ENCODE measurements around the gene ZDHHC11B. TPM values are rescaled to one million over a fixed set of nuclear protein-coding genes. Genes with fewer than 3 reads are reported as not detected.
"Not testable (repeated sequence)": the region's sequence is repeated elsewhere in the genome, so short reads cannot be mapped to it uniquely, and the experiment has no call there.

ZDHHC11B gene
- total RNA-seq, 5 donors from 2014 or later (not counting 1 experiment from before 2014, with no cell fraction given) = 2.1 to 20.6 (median 3.6) TPM

DNA sequence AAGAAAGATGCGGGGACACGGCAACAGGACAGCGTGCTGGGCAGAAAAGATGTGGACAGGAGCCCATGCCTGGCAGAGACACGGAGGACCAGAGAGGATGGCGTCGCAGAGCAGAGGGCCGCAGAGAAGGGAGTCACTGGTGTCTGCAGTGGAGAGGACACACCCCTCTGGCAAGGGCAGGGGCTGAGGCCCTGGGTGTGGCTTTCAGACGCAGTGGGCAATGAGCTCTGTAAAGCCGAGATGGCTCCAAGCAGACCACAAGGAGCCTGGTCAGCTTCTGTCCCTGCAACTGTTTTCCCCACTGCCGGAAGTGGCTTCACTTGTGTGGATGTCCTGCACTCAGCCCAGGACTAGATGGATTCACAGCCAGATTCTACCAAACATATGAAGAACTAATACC, 4.2 kb upstream of the ZDHHC11B start:
- DNase-seq; POLR2A ChIA-PET; H3K27ac Mint-ChIP-seq; H3K9me3 ChIP-seq; CTCF ChIA-PET; H3K4me1 ChIP-seq (ENCODE audit: control insufficient read depth in 1 of 2, extremely low read depth in 1 of 2, insufficient read depth in 2 of 2, low read length in 2 of 2); H3K36me3 ChIP-seq (ENCODE audit: control insufficient read depth in 2 of 2, extremely low read depth in 1 of 2, insufficient read depth in 1 of 2, low read length in 1 of 2); H3K4me3 Mint-ChIP-seq; H3K27ac ChIP-seq (ENCODE audit: low read length); H3K4me1 Mint-ChIP-seq; H3K36me3 Mint-ChIP-seq; H3K4me3 ChIP-seq (ENCODE audit: control insufficient read depth in 1 of 2, extremely low read depth in 1 of 2, low read length in 1 of 2); ATAC-seq (replicated peaks in 1 of 4): not testable (repeated sequence)
- Mint-ChIP-seq H3K27me3 (peaks cover 9 to 13% of the 10 kb centered on the region in 2 donors), H3K9me3 (peaks cover 15 to 31% (median 24%) of the 10 kb centered on the region in 3 donors)
- peaks cover 2 to 17% of the 10 kb centered on the region in 2 experiments for H3K27me3 ChIP-seq (replicated peaks in 1 of 2; ENCODE audit: control insufficient read depth in 2 of 2, extremely low read depth in 1 of 2, insufficient read depth in 2 of 2, low read length in 1 of 2)
- 95% methylated on average over 7 of the region's 10 CpGs for WGBS (ENCODE audit: insufficient coverage)

DNA sequence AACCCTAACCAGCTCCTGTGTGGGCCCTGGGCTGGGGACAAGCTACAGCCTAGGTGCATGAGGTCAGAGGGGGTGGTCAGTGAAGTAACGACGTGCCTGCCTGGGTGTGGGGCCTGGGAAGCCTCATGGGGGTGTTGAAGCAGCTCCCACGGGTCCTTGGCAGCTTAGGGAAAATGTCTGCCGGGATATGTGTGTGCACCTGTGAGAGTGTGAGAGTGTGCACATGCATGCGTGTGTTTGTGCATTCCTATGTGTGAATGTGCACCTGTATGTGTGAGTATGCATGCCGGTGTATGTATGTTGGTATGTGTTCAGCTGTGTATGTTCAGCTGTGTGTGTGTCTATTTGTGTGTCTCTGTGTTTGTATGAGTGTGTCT, 3.3 kb upstream of the ZDHHC11B start:
- H3K36me3 ChIP-seq (ENCODE audit: control insufficient read depth in 2 of 2, extremely low read depth in 1 of 2, insufficient read depth in 1 of 2, low read length in 1 of 2); H3K4me3 ChIP-seq (ENCODE audit: control insufficient read depth in 1 of 2, extremely low read depth in 1 of 2, low read length in 1 of 2); H3K9me3 ChIP-seq; CTCF ChIA-PET; H3K4me3 Mint-ChIP-seq; H3K36me3 Mint-ChIP-seq; H3K4me1 Mint-ChIP-seq; POLR2A ChIA-PET; ATAC-seq (replicated peaks in 1 of 4); DNase-seq; H3K27ac ChIP-seq (ENCODE audit: low read length); H3K27ac Mint-ChIP-seq: not testable (repeated sequence)
- peaks cover 9 to 13% of the 10 kb centered on the region in 2 donors for H3K27me3 Mint-ChIP-seq
- peaks cover 15 to 24% (median 18%) of the 10 kb centered on the region in 3 donors for H3K9me3 Mint-ChIP-seq
- WGBS (ENCODE audit: insufficient coverage) = 100% methylated on average over 1 of the region's 6 CpGs
- Histone ChIP-seq H3K4me1 (ENCODE audit: control insufficient read depth in 1 of 2, extremely low read depth in 1 of 2, insufficient read depth in 2 of 2, low read length in 2 of 2) (peaks cover 2 to 18% of the 10 kb centered on the region in 2 experiments), H3K27me3 (replicated peaks in 1 of 2; ENCODE audit: control insufficient read depth in 2 of 2, extremely low read depth in 1 of 2, insufficient read depth in 2 of 2, low read length in 1 of 2) (peaks cover 2 to 18% of the 10 kb centered on the region in 2 experiments)

DNA sequence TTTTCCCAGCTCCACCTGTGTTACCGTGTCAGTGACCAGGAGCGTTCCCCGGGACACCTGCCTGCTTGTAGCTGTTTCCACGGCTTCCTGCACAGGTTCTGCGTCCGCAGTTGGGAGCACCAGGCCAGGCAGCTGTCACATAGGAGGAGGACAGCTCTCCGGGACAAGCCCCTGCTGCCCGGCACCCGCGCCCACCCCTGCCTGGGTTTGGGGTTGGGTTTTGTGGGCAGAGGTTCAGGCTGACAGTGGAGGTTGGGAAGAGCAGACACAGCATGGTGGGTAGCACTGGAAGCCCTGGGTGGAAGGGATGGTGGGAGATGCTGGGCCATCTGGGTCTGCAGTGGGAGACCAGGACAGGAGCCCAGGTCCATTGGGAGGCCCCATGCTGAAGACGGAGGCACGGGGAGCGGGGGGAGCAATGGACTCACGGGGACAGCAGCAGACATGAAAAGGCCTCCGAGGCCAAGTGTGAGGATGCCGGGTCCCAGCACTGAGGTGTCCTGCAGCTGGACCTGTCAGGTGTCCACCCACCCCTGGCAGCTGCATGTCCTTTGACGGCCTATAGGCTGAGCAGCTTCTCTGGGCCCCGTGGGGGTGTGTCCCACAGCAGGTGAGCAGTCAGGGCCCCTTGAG, 2.8 kb upstream of the ZDHHC11B start:
- POLR2A ChIA-PET; CTCF ChIA-PET; H3K27ac Mint-ChIP-seq; H3K9me3 ChIP-seq; H3K36me3 ChIP-seq (ENCODE audit: control insufficient read depth in 2 of 2, extremely low read depth in 1 of 2, insufficient read depth in 1 of 2, low read length in 1 of 2); DNase-seq; ATAC-seq (replicated peaks in 1 of 4); H3K4me3 Mint-ChIP-seq; H3K4me3 ChIP-seq (ENCODE audit: control insufficient read depth in 1 of 2, extremely low read depth in 1 of 2, low read length in 1 of 2); H3K27ac ChIP-seq (ENCODE audit: low read length); H3K36me3 Mint-ChIP-seq; H3K4me1 Mint-ChIP-seq: not testable (repeated sequence)
- peaks cover 9 to 13% of the 10 kb centered on the region in 2 donors for H3K27me3 Mint-ChIP-seq
- Histone ChIP-seq H3K27me3 (replicated peaks in 1 of 2; ENCODE audit: control insufficient read depth in 2 of 2, extremely low read depth in 1 of 2, insufficient read depth in 2 of 2, low read length in 1 of 2) (peaks cover 2 to 18% of the 10 kb centered on the region in 2 experiments), H3K4me1 (ENCODE audit: control insufficient read depth in 1 of 2, extremely low read depth in 1 of 2, insufficient read depth in 2 of 2, low read length in 2 of 2) (peaks cover 2 to 18% of the 10 kb centered on the region in 2 experiments)
- peaks cover 15 to 24% (median 15%) of the 10 kb centered on the region in 3 donors for H3K9me3 Mint-ChIP-seq
- 93% methylated on average over 6 of the region's 18 CpGs for WGBS (ENCODE audit: insufficient coverage)

DNA sequence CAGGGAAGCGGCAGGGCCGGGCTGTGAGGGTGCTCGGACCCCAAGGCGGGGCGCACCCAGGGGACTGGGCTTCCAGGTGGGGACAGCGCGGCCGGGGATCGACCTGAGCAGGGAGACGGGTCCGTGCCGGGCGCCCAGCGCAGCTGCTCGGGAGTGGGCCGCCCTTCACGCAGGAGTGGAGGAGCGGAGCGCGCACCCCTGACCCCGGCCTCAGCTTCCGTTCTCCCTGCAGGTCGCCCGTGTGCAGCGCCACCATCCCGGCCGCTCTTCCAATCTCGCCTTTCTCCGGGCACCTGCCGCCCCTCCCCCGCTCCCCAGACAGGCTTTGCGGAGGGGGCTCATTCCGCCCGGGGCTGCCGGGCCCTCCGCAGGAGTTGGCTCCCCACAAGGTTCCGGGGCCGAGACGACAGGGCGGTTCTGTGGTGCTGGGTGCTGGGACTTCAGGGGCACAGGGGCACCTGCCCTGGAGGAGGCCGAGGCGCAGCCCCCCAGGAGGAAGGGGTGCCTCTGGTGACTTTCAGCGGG, 714 bp upstream of the ZDHHC11B start:
- H3K27ac ChIP-seq (ENCODE audit: low read length); H3K27ac Mint-ChIP-seq; H3K4me1 Mint-ChIP-seq; H3K36me3 Mint-ChIP-seq; H3K36me3 ChIP-seq (ENCODE audit: control insufficient read depth in 2 of 2, extremely low read depth in 1 of 2, insufficient read depth in 1 of 2, low read length in 1 of 2); H3K9me3 ChIP-seq; POLR2A ChIA-PET; H3K9me3 Mint-ChIP-seq; CTCF ChIA-PET: not testable (repeated sequence)
- Mint-ChIP-seq H3K27me3 (peaks cover 8 to 13% of the 10 kb centered on the region in 2 donors), H3K4me3 (peak overlapping the region; percentile 70 to 78 (median 74))
- ATAC-seq (replicated peaks in 1 of 4) (peak; percentile 30 to 53 (median 46)), DNase-seq (peak in 2 of 35 experiments; percentile 17 to 33)
- 1% methylated on average over 18 of the region's 43 CpGs for WGBS (ENCODE audit: insufficient coverage)
- peaks cover 2 to 18% of the 10 kb centered on the region in 2 experiments for H3K27me3 ChIP-seq (replicated peaks in 1 of 2; ENCODE audit: control insufficient read depth in 2 of 2, extremely low read depth in 1 of 2, insufficient read depth in 2 of 2, low read length in 1 of 2)
- H3K4me3 ChIP-seq (ENCODE audit: control insufficient read depth in 1 of 2, extremely low read depth in 1 of 2, low read length in 1 of 2) = peak overlapping the region; percentile 32
- H3K4me1 ChIP-seq (ENCODE audit: control insufficient read depth in 1 of 2, extremely low read depth in 1 of 2, insufficient read depth in 2 of 2, low read length in 2 of 2) = peaks cover 2 to 18% of the 10 kb centered on the region in 2 experiments

DNA sequence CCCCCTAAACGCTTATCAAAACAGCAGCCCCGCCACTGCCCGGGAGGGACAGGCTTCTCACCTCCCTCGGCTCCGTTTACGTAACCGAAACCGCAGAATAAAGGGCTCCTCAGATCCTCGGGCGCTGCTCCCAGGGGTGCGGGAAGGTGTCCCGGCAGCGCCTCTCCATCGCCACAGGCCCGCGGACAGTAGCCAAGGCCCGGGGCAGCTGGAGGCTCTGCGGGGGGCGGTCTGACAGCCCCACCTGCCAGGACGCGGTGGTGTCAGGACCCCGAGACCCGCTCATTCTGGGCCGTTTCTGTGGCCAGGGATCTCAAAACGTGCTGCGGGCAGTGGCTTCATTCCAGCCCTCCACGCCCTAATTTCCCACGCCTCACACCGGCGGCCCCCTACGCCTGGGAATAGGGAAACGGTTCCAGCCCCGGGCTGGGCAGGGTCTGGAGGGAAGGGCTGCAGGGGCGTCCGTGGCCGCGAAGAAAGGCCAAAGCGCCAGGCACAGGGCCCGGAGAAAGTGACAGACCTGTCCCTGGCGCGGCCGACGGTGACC, 575 bp downstream of the ZDHHC11B start:
- CTCF ChIA-PET; H3K4me1 Mint-ChIP-seq; POLR2A ChIA-PET; H3K9me3 ChIP-seq; H3K27ac Mint-ChIP-seq; H3K9me3 Mint-ChIP-seq; H3K36me3 Mint-ChIP-seq; H3K36me3 ChIP-seq (ENCODE audit: control insufficient read depth in 2 of 2, extremely low read depth in 1 of 2, insufficient read depth in 1 of 2, low read length in 1 of 2); H3K27ac ChIP-seq (ENCODE audit: low read length): not testable (repeated sequence)
- peak in 12 of 35 experiments; percentile 11 to 55 (median 29) for DNase-seq
- peak overlapping the region; percentile 54 to 59 for H3K4me3 ChIP-seq (ENCODE audit: control insufficient read depth in 1 of 2, extremely low read depth in 1 of 2, low read length in 1 of 2)
- H3K4me3 Mint-ChIP-seq = peak overlapping the region; percentile 60 to 78 (median 71)
- WGBS (ENCODE audit: insufficient coverage) = under 1% methylated on average over 22 of the region's 43 CpGs
- H3K27me3 Mint-ChIP-seq = peaks cover 4 to 12% of the 10 kb centered on the region in 2 donors
- ATAC-seq (replicated peaks in 1 of 4) = peak; percentile 3 to 47 (median 21)
- peaks cover 2 to 18% of the 10 kb centered on the region in 2 experiments for H3K27me3 ChIP-seq (replicated peaks in 1 of 2; ENCODE audit: control insufficient read depth in 2 of 2, extremely low read depth in 1 of 2, insufficient read depth in 2 of 2, low read length in 1 of 2)
- peaks cover 2 to 18% of the 10 kb centered on the region in 2 experiments for H3K4me1 ChIP-seq (ENCODE audit: control insufficient read depth in 1 of 2, extremely low read depth in 1 of 2, insufficient read depth in 2 of 2, low read length in 2 of 2)

DNA sequence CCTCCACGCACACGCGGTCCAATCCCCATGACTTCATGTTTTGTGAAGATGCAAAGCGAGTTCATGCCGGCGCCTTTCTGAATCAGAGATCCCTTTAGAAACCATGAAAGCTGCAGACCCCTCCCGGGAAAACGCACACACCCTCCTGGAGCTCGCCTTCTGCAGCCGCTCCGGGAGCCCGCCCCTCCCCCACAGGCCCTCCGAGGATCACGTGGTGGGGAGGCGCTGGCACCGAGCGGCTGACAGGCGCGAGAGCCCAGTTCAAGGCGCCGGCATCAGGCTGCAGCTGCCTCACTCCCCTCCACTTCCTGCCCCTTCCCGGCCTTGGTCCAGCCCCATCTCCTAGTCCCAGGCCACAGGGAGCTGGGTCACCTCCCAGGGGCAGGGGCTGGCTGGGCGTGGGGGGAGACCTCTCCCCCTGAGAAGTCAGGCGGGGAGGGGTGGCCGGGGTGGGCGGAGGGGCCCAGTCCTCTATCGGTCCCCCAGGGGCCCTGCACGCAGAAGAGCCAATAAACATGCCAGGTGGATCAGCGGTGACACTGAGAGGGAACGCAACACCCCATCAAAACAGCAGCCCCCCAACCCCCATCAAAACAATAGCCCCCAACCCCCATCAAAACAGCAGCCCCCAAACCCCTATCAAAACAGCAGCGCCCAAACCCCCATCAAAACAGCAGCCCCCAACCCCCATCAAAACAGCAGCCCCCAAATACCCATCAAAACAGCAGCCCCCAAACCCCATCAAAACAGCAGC, 1.3 kb downstream of the ZDHHC11B start:
- WGBS (ENCODE audit: insufficient coverage) = 0% methylated on average over 1 of the region's 31 CpGs
- peak overlapping the region in 2 of 3 donors; percentile 71 to 78 for H3K4me3 Mint-ChIP-seq
- CTCF ChIA-PET; H3K27ac Mint-ChIP-seq; POLR2A ChIA-PET; H3K27me3 Mint-ChIP-seq; H3K9me3 Mint-ChIP-seq; H3K27ac ChIP-seq (ENCODE audit: low read length); H3K36me3 ChIP-seq (ENCODE audit: control insufficient read depth in 2 of 2, extremely low read depth in 1 of 2, insufficient read depth in 1 of 2, low read length in 1 of 2); H3K4me1 Mint-ChIP-seq; H3K9me3 ChIP-seq; H3K36me3 Mint-ChIP-seq: not testable (repeated sequence)
- peak in 3 of 4 experiments; percentile 6 to 34 (median 13) for ATAC-seq (replicated peaks in 1 of 4)
- Histone ChIP-seq H3K27me3 (replicated peaks in 1 of 2; ENCODE audit: control insufficient read depth in 2 of 2, extremely low read depth in 1 of 2, insufficient read depth in 2 of 2, low read length in 1 of 2) (peaks cover 2 to 14% of the 10 kb centered on the region in 2 experiments), H3K4me1 (ENCODE audit: control insufficient read depth in 1 of 2, extremely low read depth in 1 of 2, insufficient read depth in 2 of 2, low read length in 2 of 2) (peaks cover 2 to 18% of the 10 kb centered on the region in 2 experiments), H3K4me3 (ENCODE audit: control insufficient read depth in 1 of 2, extremely low read depth in 1 of 2, low read length in 1 of 2) (peak overlapping the region in 1 of 2 donors; percentile 59)
- DNase-seq = peak in 4 of 35 experiments; percentile 22 to 37 (median 25)
